PC-9 (cell line): Measurements from ENCODE around the gene PLPP1. TPM values are rescaled to one million over a fixed set of nuclear protein-coding genes. Genes with fewer than 3 reads are reported as not detected.

Experiments used
- BruUV-seq: library from RNA; stranded (reverse); fragments of 400-500 nt; replicated peaks from 2 replicates; lab custom pipeline; 2021; lab: Mats Ljungman, UMichigan
- CTCF ChIA-PET: fragments of 300-600 bp; sonication (Branson Sonifier 250); formaldehyde crosslinking; loops from one replicate; lab custom pipeline; 2022; ENCODE audit warnings: antibody characterized with exemption; lab: Charles Lee
- POLR2A ChIA-PET: fragments of 300-600 bp; sonication (Branson Sonifier 250); formaldehyde crosslinking; loops from one replicate; lab custom pipeline; 2022; ENCODE audit warnings: antibody characterized with exemption; ENCODE audit not compliant: unreplicated experiment; lab: Charles Lee
- DNase-seq, 2 experiments: peaks; one replicate each; pipeline versions ENCODE4 v3.0.0 to v3.0.0-alpha.2; 2015 to 2022; ENCODE audit warnings: mixed read lengths in 1 of 2
- H2AFZ ChIP-seq: fragments of 200-600 bp; sonication (generic); 2 replicates; pipeline ENCODE4 v1.8.1; 2017; ENCODE audit warnings: antibody characterized with exemption
- H3F3A ChIP-seq: fragments of 200-600 bp; sonication (generic); 2 replicates; pipeline ENCODE4 v1.8.1; 2017; ENCODE audit warnings: antibody characterized with exemption, mild to moderate bottlenecking, low read depth; ENCODE audit not compliant: insufficient read depth
- H3K27ac ChIP-seq: fragments of 200-600 bp; sonication (generic); 2 replicates; pipeline ENCODE4 v1.6.1; 2016; ENCODE audit warnings: mixed run types
- H3K27me3 ChIP-seq: fragments of 200-600 bp; sonication (generic); 2 replicates; pipeline ENCODE4 v1.6.1; 2016; ENCODE audit warnings: low read depth, mixed run types; ENCODE audit not compliant: insufficient read depth
- H3K36me3 ChIP-seq: fragments of 200-600 bp; sonication (generic); 2 replicates; pipeline ENCODE4 v1.6.1; 2016; ENCODE audit warnings: low read depth, mixed run types
- H3K4me1 ChIP-seq: fragments of 200-600 bp; sonication (generic); replicated peaks from 2 replicates; pipeline ENCODE4 v1.6.1; 2016; ENCODE audit warnings: mixed run types; ENCODE audit not compliant: insufficient read depth
- H3K4me2 ChIP-seq: fragments of 200-600 bp; sonication (generic); 2 replicates; pipeline ENCODE4 v1.6.1; 2017; ENCODE audit warnings: mixed run types
- H3K4me3 ChIP-seq: fragments of 200-600 bp; sonication (generic); 2 replicates; pipeline ENCODE4 v1.6.1; 2016; ENCODE audit warnings: mixed run types
- H3K79me2 ChIP-seq: fragments of 200-600 bp; sonication (generic); 2 replicates; pipeline ENCODE4 v1.6.1; 2017; ENCODE audit warnings: low read depth, mixed run types
- H3K9me2 ChIP-seq: fragments of 200-600 bp; sonication (generic); 2 replicates; pipeline ENCODE4 v1.8.1; 2017; ENCODE audit warnings: mild to moderate bottlenecking; ENCODE audit not compliant: insufficient read depth
- H3K9me3 ChIP-seq: fragments of 200-600 bp; sonication (generic); 2 replicates; pipeline ENCODE4 v1.8.1; 2016; ENCODE audit warnings: low read depth; ENCODE audit not compliant: insufficient read depth
- H4K20me1 ChIP-seq: fragments of 200-600 bp; sonication (generic); 2 replicates; pipeline ENCODE4 v1.8.1; 2017; ENCODE audit not compliant: insufficient read depth
- CTCF ChIP-seq: fragments of 200-600 bp; sonication (generic); conservative IDR thresholded peaks from 2 replicates; pipeline ENCODE4 v1.6.1; 2017; ENCODE audit warnings: mixed run types, antibody characterized with exemption, mild to moderate bottlenecking, moderate library complexity
- EZH2 ChIP-seq: fragments of 200-600 bp; sonication (generic); IDR thresholded peaks from 2 replicates; pipeline ENCODE4 v1.8.0; 2017; ENCODE audit warnings: antibody characterized with exemption, low read depth
- intact Hi-C: fragments of 100-400 bp; cut with micrococcal nuclease; formaldehyde crosslinking; loops from one replicate; pipeline ENCODE4 v1.10.0; 2022; ENCODE audit not compliant: unreplicated experiment
- total RNA-seq: library from RNA; stranded (reverse); gene quantifications from 2 replicates; pipeline ENCODE4 v1.2.3, GENCODE V29; 2021

The PLPP1 gene
- total RNA-seq, 1 experiment from 2014 or later = 12.2 TPM

- Histone ChIP-seq H3K4me1 (peaks cover 12% of the 10 kb centered on the region; the same call in 1 of the 2 replicates), H3K4me2 (no peak overlapping the region), H3K4me3 (no peak overlapping the region), H2AFZ (no peak overlapping the region), H3K27me3 (no peaks in the 10 kb centered on the region), H3K9me3 (no peaks in the 10 kb centered on the region), H3K79me2 (no peaks in the 10 kb centered on the region), H3K27ac (no peak overlapping the region), H3K36me3 (no peaks in the 10 kb centered on the region), H3K9me2 (no peaks in the 10 kb centered on the region), H4K20me1 (no peaks in the 10 kb centered on the region), H3F3A (no peaks in the 10 kb centered on the region; the same call in 1 of the 2 replicates)
- ChIA-PET POLR2A (no interaction called here), CTCF (no interaction called here)
- intact Hi-C loops = no loop called here
- DNase-seq = no peak
- no TSS peak for BruUV-seq
- TF ChIP-seq CTCF (no peak), EZH2 (no peak)
Measured at GRCh38 chr5:55580042-55580441, 45.3 kb upstream of the PLPP1 start.

- CTCF ChIA-PET = no interaction called here
- no TSS peak for BruUV-seq
Measured at GRCh38 chr5:55578771-55579170, 44.0 kb upstream of the PLPP1 start.

GRCh38 chr5:55577353-55578060 lies 42.7 kb upstream of the PLPP1 start:
- no peak overlapping the region for H3K27ac ChIP-seq
- no peaks in the 10 kb centered on the region; the same call in 1 of the 2 replicates for H3F3A ChIP-seq
- H3K36me3 ChIP-seq = no peaks in the 10 kb centered on the region
- POLR2A ChIA-PET = interaction anchor here (0.7 kb wide), 1 partner anchor 43 kb away, joined by 4 read pairs; no protein-coding TSS in a partner anchor
- TF ChIP-seq EZH2 (no peak), CTCF (no peak)
- no peaks in the 10 kb centered on the region for H3K79me2 ChIP-seq
- no peak for DNase-seq
- intact Hi-C loops = no loop called here
- H3K4me2 ChIP-seq = no peak overlapping the region
- H3K4me1 ChIP-seq = peaks cover 12% of the 10 kb centered on the region; the same call in 1 of the 2 replicates
- CTCF ChIA-PET = no interaction called here
- H4K20me1 ChIP-seq = no peaks in the 10 kb centered on the region
- no peaks in the 10 kb centered on the region for H3K9me3 ChIP-seq
- no peak overlapping the region for H2AFZ ChIP-seq
- no TSS peak for BruUV-seq
- H3K27me3 ChIP-seq = no peaks in the 10 kb centered on the region
- no peak overlapping the region for H3K4me3 ChIP-seq
- H3K9me2 ChIP-seq = no peaks in the 10 kb centered on the region

More at GRCh38 chr5:55578771-55579170, 44.0 kb upstream of the PLPP1 start:
- Histone ChIP-seq H3K27me3 (no peaks in the 10 kb centered on the region), H3K79me2 (no peaks in the 10 kb centered on the region), H3K4me2 (no peak overlapping the region), H2AFZ (no peak overlapping the region), H3K36me3 (no peaks in the 10 kb centered on the region), H4K20me1 (no peaks in the 10 kb centered on the region), H3K4me1 (peaks cover 12% of the 10 kb centered on the region; the same call in 1 of the 2 replicates), H3K4me3 (no peak overlapping the region), H3F3A (no peaks in the 10 kb centered on the region; the same call in 1 of the 2 replicates), H3K27ac (no peak overlapping the region), H3K9me3 (no peaks in the 10 kb centered on the region), H3K9me2 (no peaks in the 10 kb centered on the region)
- POLR2A ChIA-PET = no interaction called here
- intact Hi-C loops = no loop called here
- DNase-seq = no peak
- TF ChIP-seq EZH2 (no peak), CTCF (no peak)
